Astrocyte of the spinal cord (primary cell): ENCODE data around the gene STK32C.

ENCODE experiments used
- DNase-seq: peaks from one replicate; pipeline ENCODE4 v3.0.0; 2011; ENCODE audit warnings: low read depth, low spot score
- H3K4me3 ChIP-seq: 2 replicates; pipeline ENCODE4 v1.5.1; 2011; ENCODE audit warnings: low read depth, mild to moderate bottlenecking, low read length, moderate library complexity
- in situ Hi-C: cut with HindIII; loops from 2 replicates; pipeline ENCODE4 v1.10.0; 2017; ENCODE audit warnings: low sequenced_read_pairs
- TF ChIP-seq, protein P1 (sequence below): IDR thresholded peaks from 2 replicates; pipeline ENCODE4 v1.5.1; 2012; ENCODE audit warnings: low read depth, mild to moderate bottlenecking, low read length, inconsistent platforms

The STK32C gene

GRCh38 chr10:132195366-132196075 lies 112.2 kb downstream of the STK32C start:
- DNase-seq = no peak
- in situ Hi-C loops = no loop called here
- H3K4me3 ChIP-seq = no peak overlapping the region
- TF ChIP-seq, protein P1, sequence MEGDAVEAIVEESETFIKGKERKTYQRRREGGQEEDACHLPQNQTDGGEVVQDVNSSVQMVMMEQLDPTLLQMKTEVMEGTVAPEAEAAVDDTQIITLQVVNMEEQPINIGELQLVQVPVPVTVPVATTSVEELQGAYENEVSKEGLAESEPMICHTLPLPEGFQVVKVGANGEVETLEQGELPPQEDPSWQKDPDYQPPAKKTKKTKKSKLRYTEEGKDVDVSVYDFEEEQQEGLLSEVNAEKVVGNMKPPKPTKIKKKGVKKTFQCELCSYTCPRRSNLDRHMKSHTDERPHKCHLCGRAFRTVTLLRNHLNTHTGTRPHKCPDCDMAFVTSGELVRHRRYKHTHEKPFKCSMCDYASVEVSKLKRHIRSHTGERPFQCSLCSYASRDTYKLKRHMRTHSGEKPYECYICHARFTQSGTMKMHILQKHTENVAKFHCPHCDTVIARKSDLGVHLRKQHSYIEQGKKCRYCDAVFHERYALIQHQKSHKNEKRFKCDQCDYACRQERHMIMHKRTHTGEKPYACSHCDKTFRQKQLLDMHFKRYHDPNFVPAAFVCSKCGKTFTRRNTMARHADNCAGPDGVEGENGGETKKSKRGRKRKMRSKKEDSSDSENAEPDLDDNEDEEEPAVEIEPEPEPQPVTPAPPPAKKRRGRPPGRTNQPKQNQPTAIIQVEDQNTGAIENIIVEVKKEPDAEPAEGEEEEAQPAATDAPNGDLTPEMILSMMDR = no peak

DNA sequence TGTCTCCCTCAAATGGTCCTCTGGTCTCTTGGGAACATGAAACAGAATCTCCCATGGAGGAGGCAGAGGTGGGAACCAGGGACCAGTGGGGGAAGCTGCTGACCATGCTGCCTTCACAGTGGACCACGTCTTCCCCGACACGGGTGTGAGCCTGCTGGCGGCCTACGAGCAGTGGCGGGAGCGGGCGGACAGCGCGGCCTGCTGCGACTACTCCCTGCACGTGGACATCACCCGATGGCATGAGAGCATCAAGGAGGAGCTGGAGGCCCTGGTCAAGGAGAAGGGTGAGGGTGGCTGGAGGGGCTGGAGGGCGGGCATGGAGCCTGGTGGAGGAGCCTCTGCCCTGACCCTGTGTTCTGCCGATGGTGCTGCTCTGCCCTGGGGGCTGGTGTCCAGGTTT lies 113.0 kb downstream of the STK32C start:
- no peak overlapping the region for H3K4me3 ChIP-seq
- in situ Hi-C loops = no loop called here
- TF ChIP-seq, protein P1 = no peak
- no peak for DNase-seq

- TF ChIP-seq, protein P1 = no peak
- H3K4me3 ChIP-seq = no peak overlapping the region
- in situ Hi-C loops = no loop called here
- DNase-seq = no peak
These were observed 113.7 kb downstream of the STK32C start for GRCh38 chr10:132193907-132194552.

GRCh38 chr10:132192991-132193665 lies 114.6 kb downstream of the STK32C start:
- DNase-seq = no peak
- TF ChIP-seq, protein P1 = no peak
- in situ Hi-C loops = no loop called here

GRCh38 chr10:132192076-132192975 lies 115.4 kb downstream of the STK32C start:
- in situ Hi-C loops = no loop called here
- no peak overlapping the region for H3K4me3 ChIP-seq
- TF ChIP-seq, protein P1 = no peak
- no peak for DNase-seq

More at GRCh38 chr10:132192991-132193665, 114.6 kb downstream of the STK32C start:
- no peak overlapping the region for H3K4me3 ChIP-seq
